ENCODE data around the gene SEC23IP. TPM values are rescaled to one million over a fixed set of nuclear protein-coding genes. Genes with fewer than 3 reads are reported as not detected.
"Not testable (repeated sequence)": the region's sequence is repeated elsewhere in the genome, so short reads cannot be mapped to it uniquely, and the experiment has no call there.

Gene SEC23IP
- total RNA-seq, 4 donors from 2014 or later: 8.7 to 70.9 (median 26.5) TPM

DNA sequence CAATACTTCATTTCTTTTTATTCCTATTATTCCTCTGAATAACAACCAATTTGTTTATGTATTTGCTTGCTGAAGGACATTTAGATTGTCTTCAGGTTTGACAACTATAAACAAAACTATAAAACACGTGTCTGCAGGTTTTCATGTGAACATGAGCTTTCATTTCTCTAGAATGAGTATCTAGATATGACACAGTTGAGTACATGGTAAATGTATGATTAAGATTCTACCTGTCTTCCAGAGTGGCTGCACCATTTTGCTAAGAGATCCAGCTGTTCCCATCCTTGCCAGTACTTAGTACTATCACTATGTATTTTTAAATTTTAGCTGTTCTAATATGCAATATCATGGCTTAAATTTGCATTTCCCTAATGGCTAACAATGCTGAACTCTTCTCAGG lies 30.0 kb upstream of the SEC23IP start:
- Histone ChIP-seq H3K27me3 (no peaks in the 10 kb centered on the region), H3K9me3 (no peaks in the 10 kb centered on the region), H3K36me3 (no peaks in the 10 kb centered on the region), H3K4me3 (no peak overlapping the region), H3K4me1 (no peaks in the 10 kb centered on the region), H3K27ac (no peak overlapping the region)
- intact Hi-C loops (cut with DNase I; ENCODE audit: low total_unique reads): loop anchor here (10.0 kb wide), 1 partner anchor 118 kb away; no protein-coding TSS in a partner anchor
- DNase-seq: no peak
- TF ChIP-seq CTCF (IDR thresholded peaks at IDR 0.05) (no peak), POLR2A (IDR thresholded peaks at IDR 0.05) (no peak)

DNA sequence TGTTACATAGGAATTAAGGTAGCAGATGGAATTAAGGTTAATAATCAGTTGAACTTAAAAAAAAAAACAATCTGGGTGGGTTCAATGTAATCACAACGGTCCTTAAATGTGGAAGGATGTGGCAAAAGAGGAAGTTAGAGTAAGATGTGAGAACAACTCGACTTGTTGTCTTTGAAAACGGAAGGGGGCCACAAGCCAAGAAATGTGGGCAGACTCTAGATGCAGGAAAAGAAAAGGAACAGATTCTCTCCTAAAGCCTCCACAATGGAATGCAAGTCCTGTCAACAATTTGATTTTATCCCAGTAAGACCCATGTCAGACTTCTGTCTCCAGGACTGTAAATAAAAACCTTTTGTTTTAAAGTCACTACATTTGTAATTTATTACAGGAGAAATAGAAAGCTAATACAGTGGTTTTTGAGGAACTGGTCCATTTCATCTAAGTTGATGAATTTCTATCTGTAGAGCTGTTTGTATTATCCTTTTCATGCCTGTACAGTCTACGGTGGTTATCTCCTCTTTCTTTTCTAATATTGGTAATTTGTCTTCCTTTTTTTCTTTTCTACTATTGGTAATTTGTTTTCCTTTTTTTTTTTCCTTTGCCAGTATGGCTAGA lies 28.5 kb upstream of the SEC23IP start:
- DNase-seq: no peak
- intact Hi-C loops (cut with DNase I; ENCODE audit: low total_unique reads): loop anchor here (10.0 kb wide), 1 partner anchor 119 kb away; no protein-coding TSS in a partner anchor
- TF ChIP-seq CTCF (IDR thresholded peaks at IDR 0.05) (no peak), POLR2A (IDR thresholded peaks at IDR 0.05) (no peak)

DNA sequence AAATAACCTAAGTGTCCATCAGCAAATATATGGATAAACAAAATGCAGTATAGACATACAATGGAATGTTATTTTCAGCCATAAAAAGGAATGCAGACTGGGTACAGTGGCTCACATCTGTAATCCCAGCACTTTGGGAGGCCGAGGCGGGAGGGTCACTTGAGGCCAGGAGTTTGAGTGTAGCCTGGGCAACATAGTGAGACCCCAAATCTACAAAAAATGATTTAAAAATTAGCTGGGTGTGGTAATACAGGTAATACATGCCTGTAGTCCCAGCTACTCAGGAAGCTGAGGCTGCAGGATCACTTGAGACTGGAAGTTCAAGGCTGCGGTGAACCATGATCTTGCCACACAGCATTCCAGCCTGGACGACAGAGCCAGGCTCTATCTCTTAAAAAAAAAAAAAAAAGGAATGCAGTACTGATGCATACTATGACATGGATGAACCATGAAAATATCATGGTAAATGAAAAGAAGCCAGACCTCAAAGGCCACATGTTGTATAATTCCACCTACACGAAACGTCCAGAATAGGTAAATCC lies 26.8 kb upstream of the SEC23IP start:
- no peaks in the 10 kb centered on the region for H3K9me3 ChIP-seq
- no peaks in the 10 kb centered on the region for H3K27me3 ChIP-seq
- H3K36me3 ChIP-seq: no peaks in the 10 kb centered on the region
- no peaks in the 10 kb centered on the region for H3K4me1 ChIP-seq
- DNase-seq: no peak
- TF ChIP-seq CTCF (IDR thresholded peaks at IDR 0.05) (no peak), POLR2A (IDR thresholded peaks at IDR 0.05) (no peak)
- no peak overlapping the region for H3K4me3 ChIP-seq
- no peak overlapping the region for H3K27ac ChIP-seq
- intact Hi-C loops (cut with DNase I; ENCODE audit: low total_unique reads): loop anchor here (10.0 kb wide), 1 partner anchor 121 kb away; no protein-coding TSS in a partner anchor

More for the DNA sequence above, 28.5 kb upstream of the SEC23IP start:
- H3K36me3 ChIP-seq: no peaks in the 10 kb centered on the region
- no peak overlapping the region for H3K4me3 ChIP-seq
- H3K27me3 ChIP-seq: no peaks in the 10 kb centered on the region
- H3K9me3 ChIP-seq: no peaks in the 10 kb centered on the region
- H3K27ac ChIP-seq: no peak overlapping the region
- H3K4me1 ChIP-seq: no peaks in the 10 kb centered on the region

- TF ChIP-seq POLR2A (IDR thresholded peaks at IDR 0.05): no peak
- no peak for TF ChIP-seq CTCF (IDR thresholded peaks at IDR 0.05)
- Histone ChIP-seq H3K9me3 (no peaks in the 10 kb centered on the region), H3K36me3 (no peaks in the 10 kb centered on the region), H3K27me3 (no peaks in the 10 kb centered on the region), H3K4me3 (no peak overlapping the region), H3K27ac (peak overlapping the region in 1 of 2 donors; percentile 49), H3K4me1 (no peaks in the 10 kb centered on the region)
- no peak for DNase-seq
- intact Hi-C loops (cut with DNase I; ENCODE audit: low total_unique reads): loop anchor here (10.0 kb wide), 1 partner anchor 123 kb away; no protein-coding TSS in a partner anchor
Measured at GRCh38 chr10:119867317-119867716, 25.2 kb upstream of the SEC23IP start.

- not testable (repeated sequence) for H3K4me3 ChIP-seq, H3K27me3 ChIP-seq, H3K9me3 ChIP-seq, H3K4me1 ChIP-seq, H3K27ac ChIP-seq, DNase-seq, H3K36me3 ChIP-seq
- intact Hi-C loops (cut with DNase I; ENCODE audit: low total_unique reads): loop anchor here (10.0 kb wide), 1 partner anchor 125 kb away; no protein-coding TSS in a partner anchor
Measured at GRCh38 chr10:119869398-119869797, 23.1 kb upstream of the SEC23IP start.
